GM21737 (cell line): ENCODE measurements around the gene GSTA1.
"Not testable (repeated sequence)": the region's sequence is repeated elsewhere in the genome, so short reads cannot be mapped to it uniquely, and the experiment has no call there.

Experiments
- ATAC-seq: cut with Tn5 transposase; IDR thresholded peaks from one replicate; pipeline ENCODE4 v1.9.1; 2021; ENCODE audit warnings: mild to moderate bottlenecking, moderate library complexity; ENCODE audit not compliant: unreplicated experiment

The GSTA1 gene

GRCh38 chr6:52803668-52804255 lies at the start of gene GSTA1:
TSS of gene GSTA1 (minus strand) at chr6:52803816. CDS start at chr6:52799267, 4,549 bp downstream.
- ATAC-seq, result not testable (repeated sequence)

GRCh38 chr6:52849137-52849536 lies 45.5 kb upstream of the GSTA1 start:
- ATAC-seq, result no peak

- ATAC-seq, result no peak
These were observed 42.4 kb upstream of the GSTA1 start for GRCh38 chr6:52846002-52846401.

- no peak for ATAC-seq
These were observed 40.0 kb upstream of the GSTA1 start for GRCh38 chr6:52843605-52844004.

GRCh38 chr6:52840763-52841585 lies 37.4 kb upstream of the GSTA1 start, which contains the start of gene GSTA5:
TSS of gene GSTA5 (minus strand) at chr6:52840813.
- no peak for ATAC-seq

GRCh38 chr6:52839124-52840055 lies 35.8 kb upstream of the GSTA1 start:
- ATAC-seq, result peak; percentile 67

- no peak for ATAC-seq
These were observed 30.9 kb upstream of the GSTA1 start for GRCh38 chr6:52834481-52834880.

GRCh38 chr6:52830869-52831268 lies 27.3 kb upstream of the GSTA1 start:
- not testable (repeated sequence) for ATAC-seq

GRCh38 chr6:52829046-52829817 lies 25.6 kb upstream of the GSTA1 start:
- ATAC-seq, result no peak

GRCh38 chr6:52828621-52829020 lies 25.0 kb upstream of the GSTA1 start:
- not testable (repeated sequence) for ATAC-seq

- not testable (repeated sequence) for ATAC-seq
These were observed 23.6 kb upstream of the GSTA1 start for GRCh38 chr6:52827073-52827783.

- no peak for ATAC-seq
These were observed 22.9 kb upstream of the GSTA1 start for GRCh38 chr6:52826513-52826912.

- ATAC-seq, result not testable (repeated sequence)
These were observed 22.4 kb upstream of the GSTA1 start for GRCh38 chr6:52825900-52826459.

GRCh38 chr6:52825270-52825793 lies 21.7 kb upstream of the GSTA1 start:
- ATAC-seq, result not testable (repeated sequence)

GRCh38 chr6:52821842-52822241 lies 18.2 kb upstream of the GSTA1 start:
- ATAC-seq, result no peak

- ATAC-seq, result no peak
These were observed 16.6 kb upstream of the GSTA1 start for GRCh38 chr6:52820198-52820597.

GRCh38 chr6:52815167-52816092 lies 11.8 kb upstream of the GSTA1 start:
- peak; percentile 59 for ATAC-seq

- ATAC-seq, result not testable (repeated sequence)
These were observed 10.9 kb upstream of the GSTA1 start for GRCh38 chr6:52814545-52814944.
